Activated CD4-positive, alpha-beta T cell treated with anti-CD3 and anti-CD28 coated beads, Interleukin-2, amount 50 U/mL, for 24 hours (primary cell): ENCODE data around the gene GRIP2.

Experiments
- DNase-seq, 2 donors: peaks; one replicate each; pipeline ENCODE4 v3.0.0-alpha.2; 2020; ENCODE audit warnings: low read depth in 1 of 2, low spot score in 1 of 2

GRIP2 gene

DNA sequence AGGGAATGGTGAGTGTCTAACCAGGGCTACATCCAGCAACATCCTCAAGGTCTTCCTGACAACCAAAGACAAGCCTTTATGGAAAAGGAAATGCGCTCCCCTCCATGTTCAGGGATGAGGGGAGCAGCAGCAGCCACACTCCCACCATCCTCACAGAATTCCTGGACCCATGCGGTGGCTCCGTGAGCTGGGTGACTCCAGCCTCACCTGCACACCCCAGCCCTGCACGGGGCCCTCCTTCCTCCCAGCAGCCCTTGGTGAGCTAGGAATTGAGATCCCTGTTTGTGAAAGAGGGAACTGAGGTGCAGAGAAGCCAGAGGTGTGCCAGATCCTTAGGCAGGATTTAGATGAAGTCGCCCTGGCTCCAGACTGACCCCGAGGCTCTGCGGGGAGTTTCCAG lies 52.3 kb downstream of the GRIP2 start:
- no peak for DNase-seq

DNA sequence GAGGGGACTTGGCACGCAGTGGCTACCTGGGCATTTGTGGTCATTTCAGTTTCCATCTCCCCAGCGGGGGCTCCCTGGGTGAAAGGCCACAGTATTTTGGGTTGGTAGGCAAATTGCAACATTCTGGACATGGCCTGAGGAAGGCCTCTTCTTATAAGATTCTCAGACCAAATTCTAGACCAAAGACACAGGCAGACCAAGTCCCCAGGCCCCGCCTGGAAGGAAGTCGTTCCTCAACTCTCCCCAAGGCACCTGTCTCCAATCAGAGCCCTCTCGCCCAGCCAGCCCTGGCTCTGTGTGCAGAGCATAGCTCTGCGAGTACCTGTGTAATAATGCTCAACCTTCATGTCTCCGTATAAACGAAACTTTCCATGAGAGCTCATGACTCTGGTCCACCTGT lies 53.1 kb downstream of the GRIP2 start:
- no peak for DNase-seq

DNA sequence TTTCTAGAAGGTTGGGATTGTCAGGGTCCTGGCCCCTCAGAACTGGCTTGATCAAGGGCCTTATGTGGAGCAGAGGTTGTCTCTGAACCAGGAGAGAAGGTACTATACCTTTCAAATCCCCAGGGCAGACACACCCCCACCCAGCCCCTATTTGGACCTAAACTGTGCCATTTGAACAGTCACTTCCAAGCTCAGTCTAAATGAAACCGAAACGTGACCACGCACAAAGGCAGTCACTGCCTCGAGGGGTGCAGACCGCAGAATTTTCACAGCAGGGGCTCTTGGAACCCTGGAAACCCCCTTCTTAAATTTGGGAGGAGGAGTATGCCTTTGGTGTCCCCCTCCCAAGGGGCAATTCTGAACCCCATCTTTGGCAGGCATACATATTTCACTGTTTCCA lies 53.7 kb downstream of the GRIP2 start:
- DNase-seq: no peak

DNA sequence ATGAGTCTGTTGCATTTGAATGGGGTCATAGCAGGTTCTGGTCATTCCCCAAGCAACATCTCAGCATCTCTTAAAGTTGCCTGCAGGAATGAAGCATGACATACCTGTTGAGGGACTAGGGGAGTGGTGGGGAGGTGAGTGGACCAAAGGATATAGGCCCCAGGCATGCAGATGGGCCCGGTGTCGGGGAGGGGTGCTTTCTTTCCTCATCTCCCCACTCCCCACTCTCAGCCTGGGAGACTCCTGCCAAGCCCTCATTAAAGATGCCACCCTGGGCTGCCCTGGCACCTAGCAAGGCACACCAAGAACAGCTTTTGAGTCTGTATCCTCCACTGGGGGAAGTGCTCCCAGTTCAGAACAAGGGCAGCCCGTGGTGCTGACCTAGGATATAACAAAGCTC lies 54.2 kb downstream of the GRIP2 start:
- no peak for DNase-seq

DNA sequence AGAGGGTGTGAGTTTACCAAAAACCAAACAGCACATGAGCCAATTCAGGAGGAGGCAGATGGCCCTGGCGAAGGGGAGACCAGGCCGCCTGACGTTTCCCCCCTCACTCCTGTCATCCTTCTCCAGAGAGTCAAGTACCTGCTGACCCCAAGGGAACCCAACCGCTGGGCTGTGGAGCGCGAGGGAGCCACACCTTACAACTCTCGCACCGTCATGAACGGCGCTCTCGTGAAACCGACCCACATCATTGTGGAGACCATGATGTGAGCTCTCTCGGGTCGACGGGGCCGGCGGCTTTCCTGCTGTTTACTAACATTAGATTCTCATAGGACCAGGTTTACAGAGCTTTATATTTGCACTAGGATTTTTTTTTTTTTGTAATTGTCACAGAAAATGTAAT lies 55.4 kb downstream of the GRIP2 start:
- no peak for DNase-seq

DNA sequence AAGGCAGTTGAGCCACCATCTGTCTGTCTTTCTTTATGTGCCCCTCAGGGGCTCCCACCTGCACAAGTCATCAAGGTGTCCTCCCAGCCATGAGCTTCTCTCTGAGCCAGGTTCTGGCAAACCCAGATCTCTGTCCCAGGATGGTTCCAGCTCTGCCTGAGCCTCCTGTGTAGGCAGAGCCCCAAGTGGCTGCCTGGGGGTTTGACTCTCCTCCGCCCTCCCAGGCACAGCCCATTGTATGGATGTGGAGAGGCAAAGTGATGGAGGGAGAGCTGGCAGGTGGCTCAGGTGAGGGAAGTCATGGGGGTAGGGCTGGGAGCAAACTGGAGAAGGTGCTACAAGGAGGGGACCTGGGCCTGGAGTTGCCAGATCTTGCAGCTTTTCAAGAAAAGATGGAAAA lies 56.9 kb downstream of the GRIP2 start:
- no peak for DNase-seq

DNA sequence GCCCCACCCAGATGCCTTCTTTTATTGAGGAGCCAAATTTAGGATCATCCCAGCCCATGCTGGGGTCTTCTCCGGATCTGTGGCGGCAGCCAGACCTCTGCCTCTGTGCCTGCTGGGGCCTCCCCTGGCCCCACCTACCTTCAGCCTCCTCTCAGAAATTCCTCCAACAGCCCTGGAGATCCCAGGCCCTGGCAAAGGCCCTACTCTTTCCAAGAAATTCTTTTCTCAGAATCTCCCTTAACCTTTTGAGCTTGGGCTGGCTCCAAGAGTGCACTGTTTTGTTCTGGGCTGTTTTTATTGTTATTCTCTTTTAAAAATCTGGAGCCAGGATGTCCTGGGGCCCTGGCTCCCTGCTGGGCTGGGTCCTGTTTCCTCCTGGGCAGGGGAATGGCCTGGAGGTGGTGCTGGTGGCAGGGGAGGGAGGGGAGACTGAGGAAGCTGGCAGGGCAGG lies 57.8 kb downstream of the GRIP2 start:
- no peak for DNase-seq

DNA sequence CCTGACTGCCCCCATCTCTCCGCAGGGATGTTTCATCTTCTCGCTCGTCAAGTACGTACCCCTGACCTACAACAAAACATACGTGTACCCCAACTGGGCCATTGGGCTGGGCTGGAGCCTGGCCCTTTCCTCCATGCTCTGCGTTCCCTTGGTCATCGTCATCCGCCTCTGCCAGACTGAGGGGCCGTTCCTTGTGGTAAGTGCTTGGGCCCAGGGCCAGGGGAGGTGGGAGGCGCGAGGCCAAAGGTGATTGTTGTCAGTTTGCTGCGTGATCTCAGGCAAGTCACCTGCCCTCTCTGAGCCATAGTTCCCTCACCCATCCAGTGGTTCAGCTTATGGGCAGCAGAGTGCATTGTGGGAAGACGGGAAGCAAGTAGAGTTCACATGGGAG lies 58.5 kb downstream of the GRIP2 start:
- DNase-seq: no peak

DNA sequence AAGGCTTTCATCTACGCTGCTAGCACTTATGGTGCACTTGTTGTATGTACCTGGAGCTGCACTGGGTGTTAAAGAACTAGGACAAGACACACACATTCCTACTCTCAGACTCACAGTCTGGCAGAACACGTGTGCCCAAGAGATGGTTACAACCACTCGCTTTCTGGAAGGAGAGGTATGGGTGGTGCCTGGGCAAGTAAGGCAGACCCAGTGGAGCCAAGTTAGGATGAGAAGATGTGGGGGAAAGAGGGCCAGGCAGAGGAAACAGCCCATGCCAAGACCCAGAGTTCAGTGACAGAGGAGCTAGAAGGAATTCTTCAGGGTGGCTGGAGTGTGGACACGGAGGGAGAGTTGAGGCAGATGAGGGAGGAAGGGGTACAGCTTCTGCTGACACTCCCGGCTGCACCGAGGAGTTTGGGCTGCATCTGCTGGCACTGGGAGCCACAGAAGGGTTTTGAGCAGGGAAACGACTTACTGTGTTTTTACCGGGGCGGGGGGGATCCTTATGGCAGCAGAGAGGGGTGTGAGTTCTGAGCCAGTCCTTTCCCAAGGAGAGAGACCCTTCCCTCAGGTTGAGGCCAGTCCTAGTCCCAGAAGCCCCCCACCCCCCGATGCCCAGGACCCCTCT lies 59.0 kb downstream of the GRIP2 start:
- no peak for DNase-seq

DNA sequence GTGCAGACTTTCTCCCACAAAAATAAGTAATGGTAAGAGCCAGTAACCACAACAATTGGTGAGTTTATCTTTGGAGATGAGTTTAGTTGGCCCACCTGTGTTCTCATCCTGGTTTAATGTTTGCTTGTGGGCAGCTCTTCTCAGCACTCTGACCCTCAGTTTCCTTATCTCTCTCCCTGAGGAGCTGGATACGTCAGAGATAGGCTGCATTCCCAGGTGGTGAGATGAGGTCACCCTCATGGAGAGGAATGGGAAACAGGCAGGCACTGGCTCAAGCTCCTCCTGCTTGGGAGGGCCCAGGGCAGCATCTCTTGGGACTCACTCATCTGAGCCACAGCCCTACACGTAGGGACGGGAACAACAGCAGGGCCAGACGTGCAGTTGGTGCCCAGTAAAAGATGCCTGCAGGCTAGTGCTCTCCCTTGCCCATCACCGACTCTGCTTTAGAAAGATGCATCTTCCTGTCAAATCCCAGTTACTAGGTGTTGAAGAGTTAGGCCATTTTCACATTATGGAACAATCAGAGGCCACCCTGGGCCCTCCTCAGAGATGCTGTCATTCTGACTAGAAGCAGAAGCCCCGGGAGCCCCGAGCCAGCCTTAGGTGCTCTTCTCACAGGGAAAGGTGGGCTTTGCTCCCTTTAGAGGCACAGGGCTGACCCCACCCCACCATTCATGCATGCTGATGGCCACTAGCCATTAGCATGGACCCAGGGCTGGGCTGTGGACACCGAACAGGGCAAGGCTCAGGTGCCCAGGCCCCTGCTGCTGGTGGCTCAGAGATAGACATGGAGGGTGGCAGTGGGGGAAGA lies 59.7 kb downstream of the GRIP2 start:
- DNase-seq: no peak

DNA sequence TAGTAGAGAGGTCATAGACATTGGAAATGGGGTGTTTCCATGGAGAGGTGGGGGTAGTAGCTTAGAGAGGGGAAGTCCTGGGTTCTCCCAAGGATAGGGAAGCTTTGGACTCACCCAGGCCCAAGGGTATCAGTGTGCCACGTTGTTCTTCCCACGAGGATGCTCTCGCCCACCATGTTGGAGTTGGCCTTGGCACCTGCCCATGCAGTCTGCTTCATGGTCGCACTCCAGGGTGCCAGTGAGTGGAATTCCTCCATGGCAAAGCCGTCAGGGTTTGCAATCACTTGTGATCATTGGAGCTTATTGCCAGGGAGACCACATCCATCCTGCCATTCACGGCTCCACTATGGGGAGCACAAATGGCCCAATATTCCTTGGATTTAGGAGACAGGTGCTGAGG lies 60.6 kb downstream of the GRIP2 start:
- no peak for DNase-seq

DNA sequence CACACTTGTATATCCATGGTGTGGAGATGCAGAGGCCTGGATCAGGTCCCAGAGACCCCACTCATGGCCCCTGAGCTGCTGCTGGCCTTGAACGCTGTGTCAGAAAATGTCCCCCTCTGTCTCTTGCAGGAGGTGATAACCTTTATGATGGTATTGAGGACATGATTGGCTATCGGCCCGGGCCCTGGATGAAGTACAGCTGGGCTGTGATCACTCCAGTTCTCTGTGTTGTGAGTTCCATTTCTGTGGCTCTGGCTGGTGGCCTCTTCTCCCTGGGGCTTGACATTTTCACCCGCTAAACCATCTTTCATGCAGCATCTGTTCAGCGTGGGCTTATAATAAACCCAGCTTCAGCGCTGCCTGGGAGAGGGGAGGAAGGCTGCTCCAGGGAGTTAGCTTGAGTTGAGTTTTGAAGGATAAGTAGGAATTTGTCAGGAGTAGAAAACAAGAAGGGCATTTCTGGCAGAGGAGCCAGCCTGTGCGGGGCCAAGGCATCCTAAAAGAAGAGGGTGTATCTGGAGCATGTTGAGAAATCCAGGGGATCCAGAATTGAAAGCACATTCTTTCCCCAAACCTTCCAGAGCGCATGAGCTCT lies 61.1 kb downstream of the GRIP2 start:
- no peak for DNase-seq

DNA sequence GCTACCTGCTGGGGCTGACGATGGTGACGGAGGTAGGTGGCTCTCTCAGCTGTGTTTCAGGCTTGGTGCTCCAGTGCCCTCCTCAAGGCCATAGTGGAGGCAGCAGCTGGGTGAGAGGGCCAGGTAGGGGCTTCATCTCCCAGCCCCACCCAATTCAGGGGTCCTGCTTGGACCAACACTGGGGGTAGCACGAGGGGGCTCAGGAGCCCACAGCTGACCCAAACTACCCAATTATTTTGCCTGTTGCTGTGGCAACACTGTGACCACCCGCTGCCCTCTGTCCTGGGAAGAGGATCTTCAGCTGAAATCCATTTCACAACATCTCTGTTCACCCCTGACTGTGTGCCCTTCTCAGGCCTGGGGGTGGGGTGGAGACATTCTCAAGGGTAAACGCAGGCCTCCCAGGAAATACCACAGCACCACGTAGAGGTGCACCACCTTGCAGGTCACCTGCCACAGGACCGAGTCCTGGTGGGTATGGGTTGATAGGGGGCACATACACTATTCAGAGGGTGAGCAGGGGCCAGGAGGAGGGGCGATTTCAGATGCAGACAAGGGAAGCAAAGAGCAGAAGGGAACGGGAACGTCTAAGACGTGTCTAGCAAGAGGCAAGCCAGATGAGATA lies 62.7 kb downstream of the GRIP2 start:
- no peak for DNase-seq

DNA sequence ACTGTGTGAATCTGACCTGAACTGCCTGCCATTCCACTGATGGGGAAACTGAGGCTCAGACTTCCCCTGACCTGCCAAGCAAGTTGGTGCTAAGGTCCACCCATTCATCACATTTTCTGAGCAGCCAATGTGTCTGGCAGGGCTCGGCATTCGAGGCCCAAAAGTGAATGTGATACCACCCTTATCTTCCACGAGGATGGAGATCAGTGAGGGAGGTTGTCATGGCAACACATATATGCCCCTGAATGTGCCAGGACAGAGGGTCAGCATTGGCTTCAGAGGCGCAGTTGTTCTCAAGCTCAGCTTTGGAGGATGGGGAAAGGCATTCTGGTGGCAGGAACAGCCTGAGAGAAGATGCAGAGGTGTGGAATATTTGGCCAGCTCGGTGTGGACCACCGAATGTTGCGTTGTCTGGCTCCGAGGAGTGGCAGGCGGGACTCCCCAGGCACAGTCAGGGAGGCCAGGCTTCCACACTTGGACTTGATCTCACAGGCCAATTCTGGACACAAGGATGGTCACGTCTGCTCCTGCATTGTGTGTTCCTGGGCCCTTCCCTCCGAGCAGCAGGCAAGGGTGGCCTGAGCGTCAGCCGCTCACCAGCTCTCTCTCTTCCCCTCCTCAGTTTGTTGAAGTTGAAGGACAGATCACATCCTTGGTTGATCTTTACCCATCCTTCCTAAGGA lies 63.4 kb downstream of the GRIP2 start:
- DNase-seq: no peak

DNA sequence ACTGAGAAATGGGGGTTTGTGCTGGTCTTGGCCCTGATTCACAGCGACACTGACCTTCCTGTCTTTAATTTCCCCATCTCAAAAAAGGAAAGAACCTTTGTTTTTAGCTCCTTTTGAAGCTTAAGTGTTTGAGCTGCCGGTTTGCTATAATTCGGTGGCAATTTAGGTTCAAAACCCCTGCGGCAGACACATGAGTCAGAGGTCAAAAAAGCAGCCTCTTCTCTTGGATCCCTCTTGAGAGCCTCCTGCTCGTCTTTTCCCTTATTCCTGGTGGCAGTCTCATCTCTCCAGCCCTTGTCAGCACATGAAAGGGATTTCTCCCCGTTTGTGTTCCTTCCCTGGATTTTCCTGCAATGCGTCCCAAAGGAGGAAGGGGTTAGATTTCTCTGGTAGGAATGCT lies 64.5 kb downstream of the GRIP2 start:
- no peak for DNase-seq

DNA sequence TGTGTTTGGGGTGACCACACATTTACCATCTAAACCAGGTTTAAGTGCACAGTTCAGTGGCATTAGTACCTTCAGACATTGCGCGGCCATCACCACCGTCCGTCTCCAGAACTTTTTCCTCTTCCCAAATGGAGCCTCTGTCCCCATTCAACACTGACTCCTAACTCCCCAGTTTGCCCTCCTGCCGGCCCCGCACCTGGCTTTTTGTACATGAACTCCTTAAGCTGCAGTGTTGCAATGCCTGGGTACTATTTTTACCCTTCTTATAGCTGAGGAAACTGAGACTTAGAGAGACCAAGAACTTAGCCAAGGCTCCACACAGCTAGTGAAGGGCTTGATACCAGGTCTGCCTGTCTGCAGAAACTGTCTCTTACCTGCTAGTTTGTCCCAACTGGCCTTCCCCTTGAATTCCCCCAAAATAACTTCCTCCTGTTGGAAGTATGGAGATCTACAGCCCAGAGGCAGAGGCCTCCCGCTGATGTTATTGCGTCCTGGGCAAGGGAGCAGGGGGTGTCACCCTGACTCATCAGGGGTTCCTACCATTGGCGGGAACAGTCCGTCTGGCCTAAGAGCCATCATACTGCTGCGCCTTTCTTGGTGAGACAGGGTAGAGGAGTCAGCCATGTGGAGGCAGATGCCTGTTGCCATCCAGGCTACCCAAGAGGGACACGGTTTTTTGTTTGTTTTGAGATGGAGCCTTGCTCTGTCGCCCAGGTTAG lies 65.6 kb downstream of the GRIP2 start:
- DNase-seq: no peak

DNA sequence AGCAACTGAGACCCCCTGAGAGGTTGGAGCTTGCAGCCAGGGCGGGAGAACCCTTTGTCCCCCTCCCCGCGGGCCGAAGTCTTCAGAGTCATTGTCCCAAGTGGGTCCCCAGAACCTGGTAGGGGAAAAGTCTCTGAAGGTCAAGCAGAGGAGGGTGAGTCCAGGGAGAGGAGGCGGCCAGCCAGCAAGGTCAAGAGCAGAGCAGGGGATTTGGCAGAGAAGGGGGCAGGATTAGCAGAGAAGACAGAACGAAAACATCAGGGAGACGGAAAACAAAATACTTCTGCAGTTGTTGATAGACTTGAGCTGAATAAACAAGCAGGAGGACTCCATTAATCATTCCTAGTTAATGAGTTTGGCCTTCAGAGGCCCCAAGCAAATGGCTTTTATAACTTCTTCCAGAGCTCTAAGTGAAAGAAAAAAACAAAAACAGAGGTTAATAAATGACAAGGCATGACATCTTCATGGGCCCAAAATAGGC lies 66.7 kb downstream of the GRIP2 start:
- no peak for DNase-seq

DNA sequence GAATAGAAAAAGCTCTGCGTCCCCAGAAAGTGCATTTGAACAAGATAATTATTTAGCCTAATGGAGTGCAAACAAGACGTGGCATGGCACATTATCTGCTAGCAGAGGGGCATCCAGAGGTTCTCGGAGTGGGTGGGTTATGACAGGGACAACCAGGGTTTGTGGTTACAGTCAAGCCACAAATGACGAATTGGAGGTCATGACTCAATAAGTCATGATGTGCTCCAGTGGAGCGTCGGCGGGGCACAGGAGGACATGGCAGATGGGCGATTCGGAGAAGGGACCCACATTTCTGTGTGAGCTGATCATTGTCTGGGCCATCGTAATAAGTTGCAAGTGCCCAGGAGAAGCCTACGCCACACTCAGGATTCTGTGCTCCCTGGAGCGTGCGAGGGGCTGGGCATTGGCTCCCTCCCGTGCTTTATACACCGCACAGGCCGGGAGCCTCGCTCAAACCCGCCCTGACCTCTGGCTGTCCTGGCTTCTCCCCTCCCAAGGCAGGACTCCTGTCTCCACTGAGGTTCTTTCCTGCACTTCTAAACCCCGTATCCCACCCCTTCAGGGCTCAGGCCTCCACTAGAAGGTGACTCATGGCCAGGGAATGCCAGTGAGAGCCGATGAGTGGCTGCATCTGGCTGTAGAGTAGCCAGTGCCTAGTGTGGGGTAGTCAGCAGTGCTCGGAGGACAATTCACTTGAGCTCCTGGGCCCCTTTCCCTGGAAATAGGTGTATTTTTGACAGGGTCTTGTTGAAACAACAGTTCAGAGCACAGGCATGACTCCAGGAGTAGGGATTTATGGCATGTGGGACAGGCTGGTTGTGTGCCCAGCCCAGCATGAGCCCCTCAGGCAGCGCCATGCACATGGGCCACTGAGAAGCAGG lies 67.4 kb downstream of the GRIP2 start:
- no peak for DNase-seq

DNA sequence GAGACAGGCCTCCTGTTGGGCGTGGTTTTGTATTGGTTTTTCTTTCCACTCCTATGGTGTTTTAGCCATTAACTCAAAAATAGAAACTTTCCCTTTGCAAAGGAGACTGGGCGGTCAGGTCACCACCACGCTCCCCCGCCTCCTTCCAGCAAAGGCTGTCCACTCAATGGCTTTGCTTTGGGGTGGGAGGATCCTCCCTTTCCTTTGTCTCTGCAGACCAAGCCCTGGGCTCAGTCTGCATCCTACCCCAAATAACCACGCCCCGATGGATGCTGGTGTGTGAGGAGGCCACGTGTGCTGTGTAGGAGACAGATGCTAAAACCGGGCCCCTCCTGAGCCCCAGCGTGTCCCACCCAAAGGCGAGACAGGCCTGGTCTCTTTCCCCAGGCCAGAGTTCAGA lies 68.5 kb downstream of the GRIP2 start:
- DNase-seq: no peak

DNA sequence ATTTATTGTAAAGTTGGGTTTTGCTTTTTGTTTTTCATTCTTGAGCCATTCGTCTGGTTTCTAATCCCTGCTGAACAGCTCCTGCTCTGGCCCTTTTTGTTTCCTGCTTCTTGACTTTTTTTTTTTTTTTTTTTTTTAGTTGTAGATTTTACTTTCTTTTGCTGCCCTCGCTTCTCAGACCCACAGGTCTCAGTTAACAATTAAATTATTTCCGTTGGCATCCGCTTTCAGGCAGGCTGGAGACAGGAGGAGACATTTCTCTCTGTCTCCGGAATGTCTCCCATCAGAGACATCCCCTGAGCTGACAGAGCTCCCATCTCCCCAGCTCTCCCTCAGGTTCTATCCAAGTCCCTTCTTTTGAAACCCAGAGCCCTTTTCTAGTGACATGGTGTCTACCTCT lies 69.1 kb downstream of the GRIP2 start:
- no peak for DNase-seq
